Hematopoietic multipotent progenitor cell treated with erythropoietin and hydrocortisone succinate and interleukin-3 and kit ligand, for 4 days (in vitro differentiated cells): ENCODE results near the gene MLC1.

ENCODE experiments used
- DNase-seq: peaks from one replicate; pipeline ENCODE4 v3.0.0-alpha.2; 2015

Gene MLC1

DNA sequence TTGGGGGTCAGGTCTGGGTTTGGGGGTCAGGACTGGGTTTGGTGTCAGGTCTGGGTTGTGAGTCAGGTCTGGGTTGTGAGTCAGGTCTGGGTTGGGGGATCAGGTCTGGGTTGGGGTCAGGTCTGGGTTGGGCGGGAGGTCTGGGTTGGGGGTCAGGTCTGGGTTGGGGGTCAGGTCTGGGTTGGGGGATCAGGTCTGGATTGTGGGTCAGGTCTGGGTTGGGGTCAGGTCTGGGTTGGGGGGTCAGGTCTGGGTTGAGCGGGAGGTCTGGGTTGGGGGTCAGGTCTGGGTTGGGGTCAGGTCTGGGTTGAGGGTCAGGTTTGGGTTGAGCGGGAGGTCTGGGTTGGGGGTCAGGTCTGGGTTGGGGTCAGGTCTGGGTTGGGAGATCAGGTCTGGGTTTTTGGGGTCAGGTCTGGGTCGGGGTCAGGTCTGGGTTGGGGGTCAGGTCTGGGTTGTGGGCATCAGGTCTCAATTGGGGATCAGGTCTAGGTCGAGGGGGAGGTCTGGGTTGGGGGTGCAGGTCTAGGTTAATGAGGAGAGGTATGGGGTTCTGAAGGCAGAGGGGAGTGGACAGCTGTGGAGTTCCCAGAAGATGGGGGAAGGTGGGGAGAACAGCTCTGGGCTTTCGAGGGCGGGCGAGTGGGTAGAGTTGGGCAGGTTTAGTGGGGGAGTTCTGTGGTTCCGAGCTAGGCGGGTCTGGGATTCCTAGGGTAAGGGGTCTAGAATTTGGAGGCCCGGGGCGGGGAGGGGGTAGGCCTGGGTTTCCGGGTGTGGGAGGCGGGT, 27.8 kb downstream of the MLC1 start:
- DNase-seq, result no peak

DNA sequence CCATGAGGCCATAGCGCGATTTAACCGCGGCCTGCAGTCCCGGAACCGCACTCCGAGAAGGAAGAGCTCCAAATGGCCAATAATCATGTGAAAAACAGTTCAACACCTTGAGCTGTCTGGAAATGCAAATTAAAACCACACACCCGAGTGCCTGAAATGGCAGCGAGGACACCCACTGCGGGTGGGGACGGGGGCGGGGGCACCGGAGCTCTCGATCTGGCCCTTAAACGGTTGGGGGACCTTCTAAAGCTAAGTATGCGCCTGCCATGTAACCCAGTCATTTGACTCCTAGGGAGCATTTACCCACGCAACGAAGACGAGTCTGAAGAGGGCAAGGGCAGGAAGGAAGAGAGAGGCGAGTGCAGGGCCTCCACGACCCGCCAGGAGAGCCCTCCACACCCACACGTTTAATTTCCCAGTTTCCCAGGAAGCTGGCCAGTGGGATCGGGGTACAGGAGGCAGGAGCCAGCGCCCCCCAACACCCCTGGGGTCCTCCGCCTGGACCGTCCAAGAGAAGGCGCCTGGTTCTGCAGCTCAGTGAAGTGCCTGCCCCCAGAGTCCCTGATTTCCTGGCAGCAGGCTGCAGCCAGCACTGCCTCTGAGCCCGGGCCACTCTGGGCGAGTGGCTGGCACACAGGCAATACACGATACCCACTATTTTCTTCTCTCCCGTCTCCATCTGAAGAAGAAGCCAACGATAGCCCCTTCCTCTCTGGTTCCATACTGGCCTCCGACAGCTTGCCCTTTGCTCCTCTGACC, 28.8 kb downstream of the MLC1 start:
- DNase-seq, result no peak

DNA sequence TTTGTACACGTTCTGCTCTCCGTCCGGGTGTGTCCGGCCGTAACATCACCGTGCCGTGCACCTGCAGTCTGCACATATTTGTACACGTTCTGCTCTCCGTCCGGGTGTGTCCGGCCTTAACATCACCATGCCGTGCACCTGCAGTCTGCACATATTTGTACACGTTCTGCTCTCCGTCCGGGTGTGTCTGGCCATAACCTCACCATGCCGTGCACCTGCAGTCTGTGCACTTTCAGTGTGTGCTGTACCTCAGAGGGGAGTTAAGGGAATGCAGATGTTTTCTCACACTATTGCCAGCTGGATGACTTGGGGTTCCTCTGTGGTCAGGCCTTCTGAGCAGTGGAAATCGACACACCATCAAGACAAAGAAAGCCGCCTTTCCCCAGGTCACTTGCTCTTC, 31.4 kb downstream of the MLC1 start:
- DNase-seq, result no peak

DNA sequence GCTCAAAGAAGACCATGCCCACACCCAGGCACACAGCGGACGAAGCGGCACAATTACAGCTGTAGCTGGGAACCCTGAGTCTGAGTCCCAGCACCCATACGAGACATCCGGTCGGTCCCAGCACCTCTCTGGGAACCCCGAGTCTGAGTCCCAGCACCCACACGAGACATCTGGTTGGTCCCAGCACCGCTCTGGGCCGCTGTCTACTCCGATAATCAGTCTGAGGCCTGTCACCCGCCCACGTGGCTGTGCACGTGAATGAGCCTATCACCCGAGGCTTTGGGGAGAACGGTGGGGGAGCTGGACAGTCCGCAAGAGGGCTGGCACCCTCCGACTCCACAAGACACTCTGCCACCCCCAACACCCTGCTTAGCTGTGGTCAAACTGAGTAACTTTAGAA, 33.3 kb downstream of the MLC1 start:
- DNase-seq, result no peak

DNA sequence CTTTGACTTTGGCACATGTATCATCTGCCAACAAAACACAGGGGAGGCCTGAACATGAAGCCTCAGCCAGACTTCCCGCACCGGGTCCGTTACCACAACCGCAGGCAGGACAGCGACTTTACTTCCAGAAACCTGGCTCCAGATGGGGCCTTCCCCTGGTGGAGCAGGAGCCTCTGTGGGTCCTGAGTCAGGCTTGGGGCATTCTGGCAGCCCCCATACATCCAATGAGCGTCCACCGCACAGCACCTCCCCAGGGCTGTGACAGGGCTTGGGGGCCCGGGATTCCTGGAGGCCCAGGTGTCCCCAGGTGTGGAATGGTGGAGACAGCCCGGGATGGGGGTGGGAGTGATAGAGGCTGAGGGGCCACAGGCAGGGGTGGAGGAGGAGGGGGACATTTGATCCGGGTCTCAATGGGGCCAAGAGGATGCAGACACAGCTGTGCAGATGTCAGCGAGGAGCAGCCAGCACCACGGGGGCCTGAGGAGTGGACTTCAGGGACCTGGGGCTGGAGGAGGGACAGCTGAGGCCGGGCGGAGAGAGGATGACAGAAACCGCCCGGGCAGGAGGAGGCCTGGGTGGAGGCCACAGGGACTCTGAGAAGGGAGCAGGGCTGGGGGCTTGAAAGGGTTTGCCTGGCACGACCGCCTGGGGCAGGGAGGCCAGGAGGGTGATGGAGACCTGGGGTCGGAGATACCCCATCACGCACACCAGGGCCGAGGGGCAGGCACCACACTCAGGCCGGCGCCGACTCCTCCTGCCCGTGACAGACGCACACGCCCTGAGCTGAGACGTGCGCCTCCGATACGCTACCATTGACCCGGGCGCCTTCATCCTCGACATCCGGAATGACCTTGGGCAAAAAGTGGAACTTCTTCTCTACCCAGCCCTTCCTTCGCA, 35.7 kb downstream of the MLC1 start:
- DNase-seq, result no peak

DNA sequence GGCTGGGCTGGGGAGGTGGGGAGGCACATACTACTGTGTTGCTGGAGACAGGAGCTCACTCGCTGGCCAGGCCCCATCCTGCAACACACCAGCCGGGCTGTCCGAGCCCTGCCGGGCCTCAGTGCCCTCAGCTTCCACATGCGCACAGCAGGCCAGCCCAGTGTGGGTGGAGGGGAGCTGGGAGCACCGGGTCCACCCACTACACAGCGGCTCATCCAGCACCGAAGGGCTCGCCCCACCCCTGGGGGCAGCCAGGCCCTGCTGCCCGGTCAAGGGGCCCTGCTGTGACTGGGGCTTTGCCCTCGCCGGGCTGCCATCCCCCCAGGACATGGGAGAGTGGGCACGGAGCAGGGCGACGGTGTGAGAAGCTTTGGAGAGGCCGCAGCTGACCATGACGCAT, 36.4 kb downstream of the MLC1 start:
- DNase-seq, result no peak

DNA sequence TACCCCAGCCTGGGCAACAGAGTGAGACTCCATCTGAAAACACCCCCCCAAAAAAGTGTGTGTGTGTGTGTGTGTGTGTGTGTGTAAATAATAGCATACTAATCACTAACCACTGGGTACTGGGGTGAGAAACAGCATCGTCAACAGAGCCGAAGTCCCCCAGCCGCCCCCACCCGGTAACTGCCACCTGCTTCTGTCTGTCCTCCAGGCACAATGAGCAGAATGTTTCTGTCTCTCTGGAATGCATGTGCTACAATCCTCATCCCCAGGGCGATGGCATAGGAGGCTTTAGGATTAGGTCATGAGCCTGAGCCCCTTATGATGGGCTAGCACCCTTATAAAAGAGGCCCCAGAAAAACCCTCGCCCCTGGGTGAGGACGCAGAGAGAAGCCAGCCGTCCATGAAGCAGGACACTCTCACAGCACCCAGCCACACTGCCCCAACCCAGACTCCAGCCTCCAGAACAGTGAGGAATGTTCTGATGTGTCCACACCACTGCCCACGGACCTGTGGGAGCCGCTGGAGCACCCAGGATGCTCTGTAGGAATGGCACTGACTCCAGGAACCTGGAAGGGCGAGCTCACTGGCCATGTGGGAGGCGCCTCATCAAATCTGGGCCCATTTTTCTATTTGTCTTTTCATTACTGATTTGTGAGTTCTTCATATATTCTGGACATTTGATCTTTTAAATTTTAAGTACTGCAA, 37.0 kb downstream of the MLC1 start:
- no peak for DNase-seq

DNA sequence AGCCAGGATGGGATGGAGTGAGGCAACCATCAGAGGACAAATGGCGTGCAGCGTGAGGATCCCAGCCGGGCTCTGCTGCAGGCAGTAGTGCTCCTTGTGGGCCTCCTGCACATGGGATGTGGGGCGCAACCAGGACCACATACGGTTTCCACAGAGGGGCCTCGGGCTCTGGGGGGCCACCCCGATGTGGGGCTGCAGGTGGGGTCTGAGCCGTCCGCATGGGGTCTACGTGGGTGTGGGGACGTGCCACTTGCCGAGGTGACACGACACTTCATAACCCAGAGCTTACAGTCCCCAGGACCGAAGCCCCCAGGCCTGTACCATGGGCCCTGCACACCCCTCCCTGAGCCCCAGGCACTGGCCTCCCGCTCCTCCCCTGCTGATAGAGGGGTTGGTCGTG, 37.9 kb downstream of the MLC1 start:
- no peak for DNase-seq

DNA sequence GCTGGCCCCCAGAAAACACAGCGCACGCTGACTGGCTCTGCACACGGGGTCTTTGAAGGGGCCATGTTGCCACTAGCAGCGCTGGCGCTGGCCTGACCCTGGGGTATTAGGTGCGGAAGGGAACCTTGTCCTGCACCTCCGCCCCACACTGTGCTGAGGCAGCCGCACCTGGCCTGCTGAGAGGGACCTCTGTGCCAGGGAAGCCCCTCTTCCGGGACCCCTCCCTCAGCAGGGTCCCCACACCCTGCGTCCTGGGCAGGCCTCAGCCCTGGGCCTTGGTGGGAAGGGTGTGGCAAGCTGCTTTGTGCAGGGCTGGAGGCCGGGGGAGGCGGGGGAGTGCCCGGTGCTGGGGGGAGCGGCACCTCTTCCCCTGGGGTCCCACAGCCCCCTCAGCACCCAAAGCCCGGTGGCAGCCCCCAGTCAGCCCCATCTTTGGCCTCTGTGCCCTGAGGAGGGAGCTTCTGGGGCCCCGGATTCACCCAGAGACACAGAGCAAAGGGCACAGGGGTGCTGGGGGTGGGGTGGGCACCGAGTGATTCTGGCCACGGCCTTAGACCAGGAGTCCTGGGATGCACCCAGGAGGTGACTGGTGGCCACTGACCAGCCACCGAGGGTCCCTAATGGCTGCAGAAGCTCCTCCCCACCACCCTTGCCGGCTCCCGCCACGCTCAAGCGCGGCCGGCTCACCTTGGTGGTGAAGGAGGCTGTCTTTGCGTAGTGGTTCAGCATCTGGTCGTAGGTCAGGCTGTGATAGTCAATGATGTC, 38.6 kb downstream of the MLC1 start:
- no peak for DNase-seq

DNA sequence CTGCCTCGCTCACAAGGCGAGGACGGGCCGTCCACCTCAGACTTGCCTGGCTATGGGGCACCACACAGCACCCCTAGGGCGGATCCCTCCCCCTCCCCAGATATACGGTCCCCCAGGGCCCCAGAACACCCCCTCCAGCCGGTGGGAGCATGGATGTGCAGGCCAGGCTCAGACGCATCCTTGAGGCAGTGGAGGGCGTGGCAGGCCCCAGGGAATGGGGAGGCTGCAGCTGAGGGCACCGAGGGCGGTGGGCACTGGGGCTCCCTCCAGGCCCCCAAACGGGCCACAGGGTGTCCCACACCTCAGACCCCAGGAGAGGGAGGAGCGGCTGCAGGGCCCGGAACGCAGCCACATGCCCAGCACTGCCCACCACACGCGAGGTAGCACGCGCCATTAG, 39.2 kb downstream of the MLC1 start:
- no peak for DNase-seq

DNA sequence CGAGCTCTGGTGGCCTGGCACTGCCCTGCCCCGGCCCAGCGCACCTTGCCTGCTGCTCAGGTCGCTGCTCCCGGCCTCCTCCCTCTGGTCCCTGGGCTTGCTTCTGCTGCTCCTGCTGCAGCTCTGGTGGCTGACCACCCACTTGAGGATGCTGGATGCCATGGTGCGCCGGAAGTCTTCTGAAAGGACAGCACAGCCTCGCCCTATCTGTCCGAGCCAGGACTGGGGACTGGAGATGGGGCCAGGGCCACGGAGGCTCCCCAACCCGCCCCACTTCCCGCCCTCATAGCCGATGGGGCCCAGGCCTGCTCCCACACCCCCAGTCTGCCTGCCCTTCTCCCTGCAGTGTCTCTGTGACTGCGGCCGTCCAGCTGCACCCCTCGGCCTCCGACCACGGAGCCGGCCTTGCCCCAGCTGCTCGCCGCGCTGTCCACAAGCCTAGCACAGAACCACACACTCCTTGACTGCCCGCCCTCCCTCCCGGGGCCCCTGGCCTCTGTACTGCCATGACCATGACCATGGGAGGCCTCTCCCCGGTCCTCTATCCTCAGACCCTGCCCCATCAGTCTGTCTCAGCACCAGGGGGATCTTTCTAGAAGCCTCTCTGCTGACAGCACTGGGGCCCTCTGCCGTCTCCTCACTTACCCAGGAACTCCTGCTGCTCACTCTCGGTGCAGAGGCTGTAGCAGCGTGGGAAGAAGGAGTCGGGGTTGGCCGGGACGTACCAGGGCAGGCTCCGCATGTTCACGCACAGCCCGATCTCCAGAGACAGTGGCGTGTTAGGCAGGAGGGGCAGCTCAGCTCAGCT, 39.8 kb downstream of the MLC1 start:
- DNase-seq, result no peak

DNA sequence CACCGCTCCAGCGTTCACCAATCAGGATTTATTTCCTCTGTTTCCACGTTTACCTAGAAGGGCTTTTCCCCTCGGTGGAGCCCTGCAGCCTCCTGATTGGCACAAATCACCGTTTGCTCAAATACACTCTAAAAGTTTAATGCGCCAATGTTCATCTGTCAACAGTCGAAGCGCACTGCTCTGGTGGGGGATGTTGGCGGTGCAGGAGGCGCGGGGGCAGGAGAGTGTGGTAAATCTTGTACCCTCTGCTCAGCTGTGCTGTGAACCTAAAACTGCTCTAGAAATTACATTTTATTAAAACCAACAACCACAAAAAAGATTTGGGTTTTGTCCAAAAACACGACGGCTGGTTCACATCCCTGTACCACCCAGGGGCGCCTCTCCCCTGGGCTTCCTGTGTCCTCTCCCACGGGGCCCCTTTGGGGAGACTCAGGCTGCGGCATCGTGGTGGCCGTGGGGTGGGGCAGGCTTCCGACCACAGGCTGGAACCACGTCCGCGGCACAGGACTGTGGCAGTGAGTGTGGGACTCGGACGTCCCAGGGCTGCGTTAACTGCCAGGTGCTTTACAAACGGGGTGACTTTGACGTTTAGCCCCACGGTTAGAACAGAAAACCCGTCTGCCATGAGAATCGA, 40.6 kb downstream of the MLC1 start:
- peak; percentile 39 for DNase-seq

DNA sequence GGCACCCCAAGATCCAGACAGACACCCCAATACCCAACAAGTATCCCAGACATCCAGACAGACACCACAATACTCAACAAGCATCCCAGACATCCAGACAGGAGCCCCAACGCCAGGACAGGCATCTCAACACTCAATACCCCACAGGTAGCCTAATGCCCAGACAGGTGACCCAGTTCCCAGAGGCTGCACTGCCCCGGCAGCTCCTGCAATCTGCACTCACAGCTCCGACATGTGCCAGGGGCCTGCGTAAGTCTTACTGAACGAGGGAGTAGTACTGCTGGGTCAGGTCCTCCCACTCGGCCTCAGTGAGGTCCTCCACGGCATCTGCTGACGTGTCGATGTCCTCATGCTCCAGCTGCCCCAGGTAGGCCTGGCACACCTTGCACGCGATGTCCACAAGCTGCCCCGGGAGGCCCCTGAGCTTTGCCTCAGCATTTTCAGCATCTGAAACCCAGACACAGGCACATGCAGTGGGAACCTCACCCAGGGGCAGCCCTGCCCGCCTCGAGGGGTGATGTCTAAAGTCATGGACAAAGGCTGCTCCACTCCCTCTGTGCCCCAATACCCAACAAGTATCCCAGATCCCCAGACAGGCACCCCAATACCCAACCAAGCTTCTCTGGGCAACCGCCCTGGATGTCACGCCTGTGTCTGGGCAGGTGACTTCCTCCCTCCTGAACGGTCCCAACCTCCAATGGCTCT, 43.7 kb downstream of the MLC1 start:
- DNase-seq, result no peak

DNA sequence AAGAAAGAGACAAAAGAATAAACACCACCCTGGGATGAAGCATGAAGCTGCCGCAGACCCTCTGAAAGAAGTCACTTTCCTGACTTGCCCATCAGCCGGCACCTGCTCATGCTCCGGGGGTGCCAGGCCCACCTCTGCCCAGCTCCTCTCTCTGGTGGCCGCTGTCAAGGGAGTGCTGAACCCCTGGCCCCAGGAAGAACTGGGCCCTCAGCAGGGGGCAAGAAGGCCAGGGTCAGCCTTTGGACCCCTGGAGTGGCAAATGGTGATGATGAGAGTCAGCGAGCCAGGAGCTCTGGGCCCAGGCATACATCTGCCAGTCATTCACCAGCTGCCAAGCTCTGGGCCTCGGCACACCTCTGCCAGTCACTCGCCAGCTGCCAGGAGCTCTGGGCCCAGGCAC, 44.5 kb downstream of the MLC1 start:
- DNase-seq, result no peak

DNA sequence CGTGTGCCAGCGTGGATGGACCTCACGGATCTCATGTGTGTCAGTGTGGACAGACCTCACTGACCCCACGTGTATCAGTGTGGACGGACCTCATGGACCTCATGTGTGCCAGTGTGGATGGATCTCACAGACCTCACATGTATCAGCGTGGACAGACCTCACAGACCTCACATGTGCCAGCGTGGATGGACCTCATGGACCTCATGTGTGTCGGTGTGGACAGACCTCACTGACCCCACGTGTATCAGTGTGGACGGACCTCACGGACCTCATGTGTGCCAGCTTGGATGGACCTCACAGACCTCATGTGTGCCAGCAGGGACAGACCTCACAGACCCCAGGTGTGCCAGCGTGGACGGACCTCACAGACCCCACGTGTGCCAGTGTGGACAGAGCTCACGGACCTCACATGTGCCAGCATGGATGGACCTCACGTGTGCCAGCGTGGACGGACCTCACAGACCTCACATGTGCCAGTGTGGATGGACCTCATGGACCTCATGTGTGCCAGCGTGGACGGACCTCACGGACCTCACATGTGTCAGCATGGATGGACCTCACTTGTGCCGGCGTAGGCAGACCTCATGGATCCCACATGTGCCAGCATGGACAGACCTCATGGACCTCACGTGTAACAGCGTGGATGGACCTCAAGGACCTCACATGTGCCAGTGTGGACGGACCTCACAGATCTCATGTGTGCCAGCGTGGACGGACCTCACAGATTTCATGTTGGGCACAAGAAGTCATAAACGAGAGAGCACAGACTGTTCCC, 45.4 kb downstream of the MLC1 start:
- no peak for DNase-seq

DNA sequence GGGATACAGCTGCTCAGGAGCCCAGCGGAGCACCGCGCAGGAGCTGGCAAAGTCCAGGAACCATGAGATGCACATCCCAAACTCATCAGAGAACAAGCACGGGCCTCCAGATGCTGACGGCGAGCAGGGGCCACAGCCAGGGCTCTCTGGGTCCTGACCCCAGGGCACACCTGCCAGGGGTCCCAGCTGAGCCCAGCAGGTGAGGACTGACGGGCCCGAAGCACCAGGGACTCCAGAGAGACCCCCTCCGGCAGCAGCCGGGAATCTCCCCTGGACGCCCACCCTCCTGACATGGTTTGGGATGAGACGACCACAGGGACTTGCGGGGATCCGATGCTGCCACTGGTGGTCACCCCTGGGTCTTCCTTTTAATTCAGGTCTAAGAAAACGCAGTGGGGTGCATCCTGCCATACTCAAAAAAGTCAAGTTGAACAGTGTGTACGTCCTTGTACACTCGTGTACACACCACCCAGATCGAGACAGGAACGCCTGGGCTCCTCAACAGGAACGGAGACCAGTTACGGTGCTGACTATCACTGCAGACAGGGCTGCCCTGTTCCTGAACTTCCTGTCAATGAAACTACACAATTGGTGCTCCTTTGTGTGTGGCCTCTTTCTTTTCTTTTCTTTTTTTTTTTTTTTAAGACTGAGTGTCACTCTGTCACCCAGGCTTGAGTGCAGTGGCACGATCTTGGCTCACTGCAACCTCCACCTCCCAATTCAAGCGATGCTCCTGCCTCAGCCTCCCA, 49.1 kb downstream of the MLC1 start:
- DNase-seq, result no peak

DNA sequence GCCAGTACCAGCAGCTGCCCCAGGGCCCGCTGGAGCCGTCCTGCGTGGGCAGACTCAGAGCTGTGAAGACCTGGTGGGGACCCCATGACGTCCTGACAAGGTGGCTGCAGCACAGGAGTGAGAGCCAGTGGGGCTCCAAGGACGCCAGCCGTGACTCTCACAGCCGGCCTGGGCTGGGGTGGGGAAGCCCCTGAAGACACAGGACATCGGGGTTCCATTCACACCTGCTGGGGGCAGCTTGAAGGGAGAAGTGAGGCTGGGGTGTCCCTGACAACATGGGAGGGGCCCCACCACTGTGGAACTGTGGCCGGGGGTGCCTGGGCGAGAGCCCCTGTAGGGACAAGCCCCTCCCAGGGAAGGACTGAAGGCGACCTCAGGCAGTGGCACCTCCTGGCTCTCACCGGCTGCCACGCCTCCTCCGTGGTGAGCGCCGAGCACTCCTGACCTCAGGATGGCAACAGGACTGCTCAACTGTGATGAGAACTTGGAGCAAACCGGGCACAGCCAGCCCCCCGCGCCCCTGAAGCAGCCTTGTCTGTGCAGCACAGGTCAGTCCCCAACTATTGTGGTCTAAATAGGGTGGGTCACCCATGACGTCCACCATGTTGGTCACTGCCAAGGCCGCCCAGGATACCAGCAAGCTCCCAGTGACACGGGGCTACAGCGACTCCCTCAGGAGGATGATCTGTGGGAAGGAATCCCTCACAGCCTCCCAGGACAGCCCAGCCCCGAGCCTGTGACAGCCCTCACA, 49.9 kb downstream of the MLC1 start:
- DNase-seq, result no peak
